ENCODE data around the gene STK32B. TPM values are rescaled to one million over a fixed set of nuclear protein-coding genes. Genes with fewer than 3 reads are reported as not detected.

The STK32B gene
- total and polyA plus RNA-seq, 2 donors (not counting 3 experiments of a cell fraction or from before 2014, with no cell fraction given), result 5.6 to 7.8 TPM

DNA sequence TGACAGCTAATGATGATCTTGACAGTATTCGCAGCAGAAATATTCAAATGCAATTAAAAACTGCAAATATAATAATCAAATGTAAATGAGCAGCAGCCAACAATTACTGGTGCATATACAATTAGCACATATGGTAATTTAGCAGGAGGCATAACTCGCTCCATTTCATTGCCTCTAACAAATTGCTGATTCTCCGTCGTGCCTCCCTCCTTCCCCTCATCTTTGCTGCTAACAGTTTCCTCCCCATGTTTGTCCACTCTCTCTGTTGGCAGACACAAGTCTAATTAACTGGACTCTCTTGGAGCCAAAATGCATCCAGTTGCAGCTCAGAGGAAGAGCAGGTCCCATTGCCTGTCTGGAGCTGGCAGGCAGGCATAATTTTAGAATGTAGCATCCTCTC is 210.6 kb downstream of the STK32B start:
- no peaks in the 10 kb centered on the region for H4K20me1 ChIP-seq (replicated peaks; ENCODE audit: control insufficient read depth, extremely low read depth, insufficient read depth, low read length)
- H3K27me3 ChIP-seq (ENCODE audit: control insufficient read depth in 2 of 2, insufficient read depth in 2 of 2, low read length in 2 of 2), result no peaks in the 10 kb centered on the region
- no peak overlapping the region for H3K27ac ChIP-seq (ENCODE audit: insufficient read depth, low read depth, low read length)
- TF ChIP-seq POLR2A (IDR thresholded peaks at IDR 0.05; ENCODE audit: low read depth, low read length) (no peak), FOS (IDR thresholded peaks at IDR 0.05; ENCODE audit: borderline replicate concordance, insufficient read depth, low read length) (no peak), GATA2 (IDR thresholded peaks at IDR 0.05; ENCODE audit: insufficient read depth, insufficient read length, low read depth, low read length) (no peak), POLR2AphosphoS5 (IDR thresholded peaks at IDR 0.05; ENCODE audit: insufficient read depth, low read depth, low read length) (no peak), JUN (IDR thresholded peaks at IDR 0.05; ENCODE audit: borderline replicate concordance, insufficient read depth, insufficient read length, low read depth) (no peak), MYC (IDR thresholded peaks at IDR 0.05; ENCODE audit: low read depth, low read length) (no peak), EZH2 (IDR thresholded peaks at IDR 0.05; ENCODE audit: borderline replicate concordance, low read depth, low read length, severe bottlenecking) (no peak)
- TF ChIP-seq, protein P1, sequence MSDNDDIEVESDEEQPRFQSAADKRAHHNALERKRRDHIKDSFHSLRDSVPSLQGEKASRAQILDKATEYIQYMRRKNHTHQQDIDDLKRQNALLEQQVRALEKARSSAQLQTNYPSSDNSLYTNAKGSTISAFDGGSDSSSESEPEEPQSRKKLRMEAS (IDR thresholded peaks at IDR 0.05; ENCODE audit: insufficient read depth, insufficient read length), result no peak
- TF ChIP-seq, protein P2, sequence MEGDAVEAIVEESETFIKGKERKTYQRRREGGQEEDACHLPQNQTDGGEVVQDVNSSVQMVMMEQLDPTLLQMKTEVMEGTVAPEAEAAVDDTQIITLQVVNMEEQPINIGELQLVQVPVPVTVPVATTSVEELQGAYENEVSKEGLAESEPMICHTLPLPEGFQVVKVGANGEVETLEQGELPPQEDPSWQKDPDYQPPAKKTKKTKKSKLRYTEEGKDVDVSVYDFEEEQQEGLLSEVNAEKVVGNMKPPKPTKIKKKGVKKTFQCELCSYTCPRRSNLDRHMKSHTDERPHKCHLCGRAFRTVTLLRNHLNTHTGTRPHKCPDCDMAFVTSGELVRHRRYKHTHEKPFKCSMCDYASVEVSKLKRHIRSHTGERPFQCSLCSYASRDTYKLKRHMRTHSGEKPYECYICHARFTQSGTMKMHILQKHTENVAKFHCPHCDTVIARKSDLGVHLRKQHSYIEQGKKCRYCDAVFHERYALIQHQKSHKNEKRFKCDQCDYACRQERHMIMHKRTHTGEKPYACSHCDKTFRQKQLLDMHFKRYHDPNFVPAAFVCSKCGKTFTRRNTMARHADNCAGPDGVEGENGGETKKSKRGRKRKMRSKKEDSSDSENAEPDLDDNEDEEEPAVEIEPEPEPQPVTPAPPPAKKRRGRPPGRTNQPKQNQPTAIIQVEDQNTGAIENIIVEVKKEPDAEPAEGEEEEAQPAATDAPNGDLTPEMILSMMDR (IDR thresholded peaks at IDR 0.05; ENCODE audit: extremely low read depth in 1 of 2, insufficient read depth in 1 of 2, low read depth in 1 of 2, low read length in 2 of 2), result no peak
- no peak overlapping the region for H3K9ac ChIP-seq (replicated peaks; ENCODE audit: extremely low read depth, insufficient read depth, low read length)
- no peaks in the 10 kb centered on the region for H3K9me1 ChIP-seq (replicated peaks; ENCODE audit: control insufficient read depth, extremely low read depth, insufficient read depth, low read length)
- dilution Hi-C loops (cut with MboI; ENCODE audit: extremely low pct_ligation_motif_present, low sequenced_read_pairs) (no loop called here), intact Hi-C loops (cut with micrococcal nuclease) (no loop called here)
- no peak overlapping the region for H2AFZ ChIP-seq (ENCODE audit: low read depth, low read length)
- ChIA-PET POLR2A (no interaction called here), CTCF (no interaction called here)
- no peak overlapping the region for H3K4me2 ChIP-seq (ENCODE audit: insufficient read depth, low read length)
- H3K9me3 ChIP-seq (replicated peaks; ENCODE audit: control insufficient read depth, insufficient read depth, low read length), result no peaks in the 10 kb centered on the region
- FAIRE-seq (no peak), DNase-seq (ENCODE audit: low read depth, low spot score) (no peak)
- no peak overlapping the region for H3K4me3 ChIP-seq (replicated peaks in 1 of 3; ENCODE audit: insufficient read depth in 1 of 3, low read depth in 1 of 3, low read length in 3 of 3)
- H3K4me1 ChIP-seq (ENCODE audit: control insufficient read depth, extremely low read depth, insufficient read depth, low read length), result no peaks in the 10 kb centered on the region
- no peaks in the 10 kb centered on the region for H3K79me2 ChIP-seq (ENCODE audit: control insufficient read depth, insufficient read depth, low read length)
- H3K36me3 ChIP-seq (ENCODE audit: control insufficient read depth in 2 of 2, extremely low read depth in 1 of 2, insufficient read depth in 2 of 2, low read length in 2 of 2), result no peaks in the 10 kb centered on the region
- no TSS peak for BruUV-seq (replicated peaks)

Data from endothelial cell of umbilical vein (primary cell).